GM19035 (cell line): ENCODE results near the gene OR5AL1.
"Not testable (repeated sequence)": the region's sequence is repeated elsewhere in the genome, so short reads cannot be mapped to it uniquely, and the experiment has no call there.

Experiments used
- ATAC-seq: cut with Tn5 transposase; IDR thresholded peaks from one replicate; pipeline ENCODE4 v1.9.1; 2021; ENCODE audit not compliant: unreplicated experiment

Gene OR5AL1

GRCh38 chr11:56412396-56412795 lies at the start of gene OR5AL1:
Gene OR5AL1, plus strand, starts transcription at chr11:56412696.
- ATAC-seq = no peak

GRCh38 chr11:56375324-56375723 lies 37.2 kb upstream of the OR5AL1 start, which contains the start of gene OR8U1:
Gene OR8U1, plus strand, starts transcription at chr11:56375624. Its CDS starts 0 bp downstream, at chr11:56375624.
- ATAC-seq = no peak

- ATAC-seq = no peak
Measured at GRCh38 chr11:56380120-56380519, 32.4 kb upstream of the OR5AL1 start.

DNA sequence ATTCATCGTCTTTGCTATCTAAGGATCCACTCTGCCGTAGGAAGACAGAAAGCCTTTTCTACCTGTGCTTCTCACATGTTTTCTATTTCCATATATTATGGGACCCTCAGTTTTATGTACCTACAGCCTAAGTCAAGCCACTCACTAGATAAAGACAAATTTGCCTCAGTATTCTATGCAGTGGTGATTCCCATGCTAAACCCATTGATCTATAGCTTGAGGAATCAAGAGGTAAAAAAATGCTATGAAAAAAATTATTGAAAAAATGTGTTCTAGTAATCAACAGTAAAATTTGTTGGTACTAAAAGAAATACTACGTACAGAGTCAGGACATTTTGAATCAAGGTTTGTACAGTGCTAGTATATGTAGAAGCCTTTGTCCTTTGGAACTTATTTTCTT lies 18.1 kb upstream of the OR5AL1 start:
- no peak for ATAC-seq

- ATAC-seq = no peak
Measured at GRCh38 chr11:56396047-56396446, 16.4 kb upstream of the OR5AL1 start.

- ATAC-seq = not testable (repeated sequence)
Measured at GRCh38 chr11:56401858-56402461, 10.5 kb upstream of the OR5AL1 start.

DNA sequence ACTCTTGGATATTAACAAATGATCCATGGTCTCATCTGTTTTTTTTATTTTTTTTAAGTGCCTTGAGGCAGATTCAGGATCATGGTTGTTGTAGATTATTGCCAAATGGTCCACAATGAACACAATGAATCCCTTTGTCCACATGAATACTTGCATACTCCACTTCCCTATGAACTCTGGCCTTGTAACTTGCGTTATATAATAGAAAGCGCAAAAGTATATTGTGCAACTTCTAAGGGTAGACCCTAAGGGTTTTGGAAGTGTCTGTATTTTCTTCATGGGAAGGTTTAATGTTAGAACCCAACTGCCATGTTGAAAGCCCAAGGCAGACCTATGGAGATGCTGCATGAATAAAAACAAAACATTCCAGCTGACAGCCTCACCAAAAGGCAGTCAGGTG lies 8.1 kb upstream of the OR5AL1 start:
- no peak for ATAC-seq

- ATAC-seq = no peak
Measured at GRCh38 chr11:56410801-56411200, 1.7 kb upstream of the OR5AL1 start.

DNA sequence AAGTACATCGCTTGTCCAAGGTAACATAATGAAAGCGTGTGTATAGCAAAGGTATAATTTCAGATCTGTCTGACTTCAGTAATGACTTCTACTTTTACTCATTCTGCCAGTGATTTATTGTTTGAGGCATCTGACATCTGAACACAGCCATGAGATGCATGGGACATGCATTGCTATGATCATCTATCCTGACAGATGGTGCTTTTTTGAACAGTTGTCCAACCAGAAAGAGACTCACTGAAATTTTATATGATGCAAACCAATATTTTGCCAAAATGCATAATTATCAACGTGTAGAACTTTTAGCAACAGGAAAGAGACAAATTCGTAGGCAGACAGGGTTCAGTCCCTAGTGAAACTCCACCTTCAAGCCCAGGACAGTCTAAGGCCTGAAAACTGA lies 41.0 kb downstream of the OR5AL1 start:
- ATAC-seq = no peak

DNA sequence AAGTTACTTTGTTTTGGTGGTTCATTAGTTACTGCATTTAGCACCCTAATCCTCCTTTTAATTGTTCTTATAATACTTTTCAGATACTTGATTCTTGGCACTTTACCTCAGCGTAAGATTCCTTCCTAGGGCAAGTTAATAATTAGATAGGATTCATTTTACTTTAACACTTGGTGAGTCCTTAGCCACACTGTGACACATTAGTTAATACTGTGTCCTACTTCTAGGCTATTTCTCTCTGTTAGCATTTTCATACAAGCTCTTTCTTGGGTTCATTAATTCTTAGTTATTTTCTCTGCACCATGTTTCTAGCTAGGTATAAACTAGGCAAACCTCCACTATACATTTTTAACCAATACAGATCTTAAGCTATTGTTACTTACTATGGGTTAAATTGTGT lies 44.6 kb downstream of the OR5AL1 start:
- ATAC-seq = no peak
